Activated CD4-positive, alpha-beta T cell treated with anti-CD3 and anti-CD28 coated beads for 36 hours (primary cell): Measurements from ENCODE around the gene AKR1B1. TPM values are rescaled to one million over a fixed set of nuclear protein-coding genes. Genes with fewer than 3 reads are reported as not detected.
A peak's percentile ranks its signal among the peaks of the same experiment; 100 is the strongest.

ENCODE experiments used
- ATAC-seq: fragments of 200-7000 bp; cut with Tn5 transposase; one replicate; pipeline ENCODE4 v1.10.0; 2021; ENCODE audit warnings: mild to moderate bottlenecking, moderate library complexity
- CTCF ChIA-PET: fragments of 350-600 bp; sonication (Branson Sonifier 250); formaldehyde crosslinking; loops from one replicate; lab custom pipeline; 2021; ENCODE audit warnings: antibody characterized with exemption; lab: Charles Lee
- POLR2A ChIA-PET: fragments of 350-600 bp; sonication (Branson Sonifier 250); formaldehyde crosslinking; loops from one replicate; lab custom pipeline; 2021; ENCODE audit warnings: antibody characterized with exemption, inconsistent platforms; lab: Charles Lee
- DNase-seq: peaks from one replicate; pipeline ENCODE4 v3.0.0-alpha.2; 2020
- H3K27ac Mint-ChIP-seq: one replicate; pipeline ENCODE4 v1.8.0; 2021; ENCODE audit warnings: mixed read lengths
- H3K27me3 Mint-ChIP-seq: one replicate; pipeline ENCODE4 v1.8.0; 2021; ENCODE audit warnings: mixed read lengths
- H3K36me3 Mint-ChIP-seq: one replicate; pipeline ENCODE4 v1.8.0; 2021; ENCODE audit warnings: low read depth, mixed read lengths
- H3K4me1 Mint-ChIP-seq: one replicate; pipeline ENCODE4 v1.8.0; 2021; ENCODE audit warnings: mixed read lengths
- H3K4me3 Mint-ChIP-seq: one replicate; pipeline ENCODE4 v1.8.0; 2021; ENCODE audit warnings: mild to moderate bottlenecking, moderate library complexity, mixed read lengths
- H3K9me3 Mint-ChIP-seq: one replicate; pipeline ENCODE4 v1.8.0; 2021; ENCODE audit warnings: low read depth, mixed read lengths
- intact Hi-C, 2 experiments: fragments of 100-400 bp; cut with DNase I in 1 of 2; cut with micrococcal nuclease in 1 of 2; formaldehyde crosslinking; loops; one replicate each; pipeline versions ENCODE4 v1.14.2 to v1.15.1; 2022 to 2024; cut with DNase I, micrococcal nuclease
- total RNA-seq, 2 experiments: library from RNA; stranded (reverse); gene quantifications; one replicate each; pipeline ENCODE4 v1.2.3, GENCODE V29; 2021

The AKR1B1 gene
- total RNA-seq, 2 experiments from 2014 or later, result 88.1 to 120 TPM

GRCh38 chr7:134433430-134433829, 25.5 kb downstream of the AKR1B1 start:
- Mint-ChIP-seq H3K27me3 (peaks cover 2% of the 10 kb centered on the region), H3K4me3 (no peak overlapping the region), H3K36me3 (peaks cover under 1% of the 10 kb centered on the region), H3K9me3 (peaks cover 4% of the 10 kb centered on the region), H3K27ac (peak overlapping the region; percentile 76), H3K4me1 (peaks cover 10% of the 10 kb centered on the region)
- ATAC-seq (no peak), DNase-seq (no peak)
- ChIA-PET CTCF (interaction anchor here (0.6 to 2.5 kb wide), 20 partner anchors 9 to 614 kb away, joined by 3 to 37 read pairs (median 6); partner anchors contain the start of genes AKR1B1, AKR1B10 and AKR1B15), POLR2A (interaction anchor here (1.1 kb wide), 1 partner anchor 65 kb away, joined by 3 read pairs; no protein-coding TSS in a partner anchor)
- intact Hi-C loops, result no loop called here

GRCh38 chr7:134432296-134433152, 26.4 kb downstream of the AKR1B1 start:
- Mint-ChIP-seq H3K4me1 (peaks cover 10% of the 10 kb centered on the region), H3K27ac (peak overlapping the region; percentile 84), H3K4me3 (peak overlapping the region; percentile 69), H3K9me3 (peaks cover 4% of the 10 kb centered on the region), H3K27me3 (peaks cover 2% of the 10 kb centered on the region), H3K36me3 (no peaks in the 10 kb centered on the region)
- DNase-seq (peak; percentile 85), ATAC-seq (peak; percentile 94)
- ChIA-PET CTCF (interaction anchor here (0.6 to 2.5 kb wide), 37 partner anchors 9 to 615 kb away, joined by 3 to 37 read pairs (median 5); partner anchors contain the start of genes AGBL3, AKR1B1, AKR1B10 and AKR1B15), POLR2A (interaction anchor here (0.5 to 1.1 kb wide), 5 partner anchors 24 to 1187 kb away, joined by 3 to 7 read pairs (median 3); no protein-coding TSS in a partner anchor)
- intact Hi-C loops, result loop anchor here (1.0 kb wide), 6 partner anchors 27 to 522 kb away; partner anchors contain the start of genes AKR1B1 (in 2 of the 2) and SLC35B4 (in 1 of the 2)

GRCh38 chr7:134431815-134432214, 27.1 kb downstream of the AKR1B1 start:
- peak overlapping the region; percentile 69 for H3K4me3 Mint-ChIP-seq
- DNase-seq (no peak), ATAC-seq (no peak)
- POLR2A ChIA-PET, result interaction anchor here (0.5 to 1.0 kb wide), 2 partner anchors 25 to 725 kb away, joined by 3 to 4 read pairs; no protein-coding TSS in a partner anchor
- CTCF ChIA-PET, result interaction anchor here (0.9 to 2.5 kb wide), 26 partner anchors 8 to 554 kb away, joined by 3 to 37 read pairs (median 5); partner anchors contain the start of genes AGBL3, AKR1B1, AKR1B15 and SLC35B4
- H3K27ac Mint-ChIP-seq, result peak overlapping the region; percentile 40
- H3K4me1 Mint-ChIP-seq, result peaks cover 10% of the 10 kb centered on the region
- H3K27me3 Mint-ChIP-seq, result peaks cover 2% of the 10 kb centered on the region
- peaks cover 4% of the 10 kb centered on the region for H3K9me3 Mint-ChIP-seq
- H3K36me3 Mint-ChIP-seq, result no peaks in the 10 kb centered on the region
- intact Hi-C loops, result loop anchor here (1.0 kb wide), 6 partner anchors 27 to 522 kb away; partner anchors contain the start of genes AKR1B1 (in 2 of the 2) and SLC35B4 (in 1 of the 2)

GRCh38 chr7:134429481-134429880, 29.4 kb downstream of the AKR1B1 start:
- Mint-ChIP-seq H3K9me3 (no peaks in the 10 kb centered on the region), H3K4me3 (no peak overlapping the region), H3K27me3 (peaks cover 2% of the 10 kb centered on the region), H3K4me1 (peaks cover 10% of the 10 kb centered on the region), H3K36me3 (no peaks in the 10 kb centered on the region), H3K27ac (no peak overlapping the region)
- no peak for DNase-seq
- intact Hi-C loops, result no loop called here
- ChIA-PET CTCF (interaction anchor here (1.3 to 1.7 kb wide), 4 partner anchors 87 to 178 kb away, joined by 3 to 4 read pairs (median 4); partner anchors contain the start of gene AKR1B15), POLR2A (interaction anchor here (0.6 kb wide), 1 partner anchor 536 kb away, joined by 5 read pairs; no protein-coding TSS in a partner anchor)
- no peak for ATAC-seq

- POLR2A ChIA-PET, result no interaction called here
- Mint-ChIP-seq H3K27ac (no peak overlapping the region), H3K27me3 (peaks cover 2% of the 10 kb centered on the region)
Measured at GRCh38 chr7:134428942-134429341, 30.0 kb downstream of the AKR1B1 start.

GRCh38 chr7:134427896-134428295, 31.0 kb downstream of the AKR1B1 start:
- peaks cover 2% of the 10 kb centered on the region for H3K27me3 Mint-ChIP-seq
- H3K36me3 Mint-ChIP-seq, result no peaks in the 10 kb centered on the region
- no peak overlapping the region for H3K27ac Mint-ChIP-seq
- intact Hi-C loops, result no loop called here
- ChIA-PET CTCF (interaction anchor here (0.7 kb wide), 1 partner anchor 54 kb away, joined by 3 read pairs; no protein-coding TSS in a partner anchor), POLR2A (interaction anchor here (0.7 kb wide), 1 partner anchor 1997 kb away, joined by 5 read pairs; no protein-coding TSS in a partner anchor)
- ATAC-seq, result no peak
- DNase-seq, result no peak
- H3K4me1 Mint-ChIP-seq, result peaks cover 10% of the 10 kb centered on the region
- H3K9me3 Mint-ChIP-seq, result no peaks in the 10 kb centered on the region
- H3K4me3 Mint-ChIP-seq, result no peak overlapping the region

More at GRCh38 chr7:134428942-134429341, 30.0 kb downstream of the AKR1B1 start:
- CTCF ChIA-PET, result interaction anchor here (1.3 kb wide), 1 partner anchor 118 kb away, joined by 3 read pairs; no protein-coding TSS in a partner anchor
- H3K4me3 Mint-ChIP-seq, result no peak overlapping the region
- no peaks in the 10 kb centered on the region for H3K9me3 Mint-ChIP-seq
- H3K4me1 Mint-ChIP-seq, result peaks cover 10% of the 10 kb centered on the region
- no peaks in the 10 kb centered on the region for H3K36me3 Mint-ChIP-seq
- ATAC-seq (no peak), DNase-seq (no peak)
- intact Hi-C loops, result no loop called here

GRCh38 chr7:134425777-134426176, 33.1 kb downstream of the AKR1B1 start:
- no peak for DNase-seq
- Mint-ChIP-seq H3K9me3 (no peaks in the 10 kb centered on the region), H3K27ac (no peak overlapping the region), H3K4me1 (no peaks in the 10 kb centered on the region), H3K36me3 (no peaks in the 10 kb centered on the region), H3K4me3 (no peak overlapping the region), H3K27me3 (peaks cover 3% of the 10 kb centered on the region)
- ChIA-PET CTCF (no interaction called here), POLR2A (interaction anchor here (1.1 kb wide), 1 partner anchor 31 kb away, joined by 5 read pairs; no protein-coding TSS in a partner anchor)
- ATAC-seq, result no peak
- intact Hi-C loops, result no loop called here

- no peaks in the 10 kb centered on the region for H3K9me3 Mint-ChIP-seq
- no peak overlapping the region for H3K4me3 Mint-ChIP-seq
- H3K27ac Mint-ChIP-seq, result no peak overlapping the region
- DNase-seq (no peak), ATAC-seq (no peak)
- intact Hi-C loops, result no loop called here
- peaks cover 2% of the 10 kb centered on the region for H3K27me3 Mint-ChIP-seq
- CTCF ChIA-PET, result interaction anchor here (2.2 kb wide), 1 partner anchor 10 kb away, joined by 6 read pairs; no protein-coding TSS in a partner anchor
- no peaks in the 10 kb centered on the region for H3K4me1 Mint-ChIP-seq
- H3K36me3 Mint-ChIP-seq, result no peaks in the 10 kb centered on the region
- POLR2A ChIA-PET, result no interaction called here
Measured at GRCh38 chr7:134422638-134423037, 36.3 kb downstream of the AKR1B1 start.

- H3K27me3 Mint-ChIP-seq, result peaks cover 3% of the 10 kb centered on the region
- DNase-seq (no peak), ATAC-seq (no peak)
- ChIA-PET POLR2A (no interaction called here), CTCF (interaction anchor here (2.2 kb wide), 1 partner anchor 10 kb away, joined by 6 read pairs; no protein-coding TSS in a partner anchor)
- no peaks in the 10 kb centered on the region for H3K4me1 Mint-ChIP-seq
- no peak overlapping the region for H3K27ac Mint-ChIP-seq
- intact Hi-C loops, result no loop called here
- H3K36me3 Mint-ChIP-seq, result no peaks in the 10 kb centered on the region
- no peak overlapping the region for H3K4me3 Mint-ChIP-seq
- no peaks in the 10 kb centered on the region for H3K9me3 Mint-ChIP-seq
Measured at GRCh38 chr7:134422008-134422407, 36.9 kb downstream of the AKR1B1 start.

GRCh38 chr7:134420424-134421125, 38.3 kb downstream of the AKR1B1 start:
- no peak overlapping the region for H3K27ac Mint-ChIP-seq
- ATAC-seq, result no peak
- peaks cover 3% of the 10 kb centered on the region for H3K27me3 Mint-ChIP-seq
- no peaks in the 10 kb centered on the region for H3K4me1 Mint-ChIP-seq
- intact Hi-C loops, result no loop called here
- DNase-seq, result peak; percentile 15
- ChIA-PET CTCF (interaction anchor here (0.9 to 2.2 kb wide), 2 partner anchors 12 to 63 kb away, joined by 3 to 6 read pairs; no protein-coding TSS in a partner anchor), POLR2A (no interaction called here)
- no peak overlapping the region for H3K4me3 Mint-ChIP-seq
- H3K9me3 Mint-ChIP-seq, result no peaks in the 10 kb centered on the region
- no peaks in the 10 kb centered on the region for H3K36me3 Mint-ChIP-seq
